Measurements from ENCODE around the gene PBX3. TPM values are rescaled to one million over a fixed set of nuclear protein-coding genes. Genes with fewer than 3 reads are reported as not detected.

PBX3 gene
- total RNA-seq, 1 donor from 2014 or later: 37.6 TPM

- no peaks in the 10 kb centered on the region for H3K36me3 Mint-ChIP-seq (ENCODE audit: low read depth, unreplicated experiment)
- no peaks in the 10 kb centered on the region for H3K9me3 Mint-ChIP-seq (ENCODE audit: unreplicated experiment)
- peaks cover 16% of the 10 kb centered on the region for H3K4me1 Mint-ChIP-seq (ENCODE audit: unreplicated experiment)
- H3K4me3 Mint-ChIP-seq (ENCODE audit: unreplicated experiment): no peak overlapping the region
- H3K27ac Mint-ChIP-seq (ENCODE audit: unreplicated experiment): no peak overlapping the region
- TF ChIP-seq CTCF (IDR thresholded peaks at IDR 0.05; ENCODE audit: unreplicated experiment): no peak
- DNase-seq (ENCODE audit: low spot score): no peak
- H3K27me3 Mint-ChIP-seq (ENCODE audit: unreplicated experiment): no peaks in the 10 kb centered on the region
These were observed 10.7 kb downstream of the PBX3 start for GRCh38 chr9:125757834-125758233.

- no peak for TF ChIP-seq CTCF (IDR thresholded peaks at IDR 0.05; ENCODE audit: unreplicated experiment)
- Mint-ChIP-seq H3K27ac (ENCODE audit: unreplicated experiment) (no peak overlapping the region), H3K27me3 (ENCODE audit: unreplicated experiment) (no peaks in the 10 kb centered on the region), H3K9me3 (ENCODE audit: unreplicated experiment) (no peaks in the 10 kb centered on the region), H3K36me3 (ENCODE audit: low read depth, unreplicated experiment) (no peaks in the 10 kb centered on the region), H3K4me1 (ENCODE audit: unreplicated experiment) (peaks cover 16% of the 10 kb centered on the region), H3K4me3 (ENCODE audit: unreplicated experiment) (no peak overlapping the region)
- no peak for DNase-seq (ENCODE audit: low spot score)
These were observed 12.0 kb downstream of the PBX3 start for GRCh38 chr9:125758986-125759763.

- H3K36me3 Mint-ChIP-seq (ENCODE audit: low read depth, unreplicated experiment): no peaks in the 10 kb centered on the region
- no peak for TF ChIP-seq CTCF (IDR thresholded peaks at IDR 0.05; ENCODE audit: unreplicated experiment)
- peaks cover 16% of the 10 kb centered on the region for H3K4me1 Mint-ChIP-seq (ENCODE audit: unreplicated experiment)
- no peak overlapping the region for H3K27ac Mint-ChIP-seq (ENCODE audit: unreplicated experiment)
- H3K4me3 Mint-ChIP-seq (ENCODE audit: unreplicated experiment): no peak overlapping the region
- H3K9me3 Mint-ChIP-seq (ENCODE audit: unreplicated experiment): no peaks in the 10 kb centered on the region
- no peaks in the 10 kb centered on the region for H3K27me3 Mint-ChIP-seq (ENCODE audit: unreplicated experiment)
- no peak for DNase-seq (ENCODE audit: low spot score)
These were observed 12.6 kb downstream of the PBX3 start for GRCh38 chr9:125759764-125760129.

- Mint-ChIP-seq H3K27me3 (ENCODE audit: unreplicated experiment) (no peaks in the 10 kb centered on the region), H3K9me3 (ENCODE audit: unreplicated experiment) (no peaks in the 10 kb centered on the region), H3K36me3 (ENCODE audit: low read depth, unreplicated experiment) (no peaks in the 10 kb centered on the region), H3K4me3 (ENCODE audit: unreplicated experiment) (no peak overlapping the region), H3K27ac (ENCODE audit: unreplicated experiment) (no peak overlapping the region), H3K4me1 (ENCODE audit: unreplicated experiment) (peaks cover 16% of the 10 kb centered on the region)
- DNase-seq (ENCODE audit: low spot score): no peak
- no peak for TF ChIP-seq CTCF (IDR thresholded peaks at IDR 0.05; ENCODE audit: unreplicated experiment)
These were observed 13.4 kb downstream of the PBX3 start for GRCh38 chr9:125760537-125760936.

- TF ChIP-seq CTCF (IDR thresholded peaks at IDR 0.05; ENCODE audit: unreplicated experiment): no peak
- Mint-ChIP-seq H3K27ac (ENCODE audit: unreplicated experiment) (no peak overlapping the region), H3K27me3 (ENCODE audit: unreplicated experiment) (no peaks in the 10 kb centered on the region), H3K4me3 (ENCODE audit: unreplicated experiment) (no peak overlapping the region), H3K36me3 (ENCODE audit: low read depth, unreplicated experiment) (no peaks in the 10 kb centered on the region), H3K4me1 (ENCODE audit: unreplicated experiment) (peaks cover 16% of the 10 kb centered on the region), H3K9me3 (ENCODE audit: unreplicated experiment) (no peaks in the 10 kb centered on the region)
- no peak for DNase-seq (ENCODE audit: low spot score)
These were observed 14.7 kb downstream of the PBX3 start for GRCh38 chr9:125761676-125762450.

Measured in endothelial cell (in vitro differentiated cells).